MM.1S (cell line): ENCODE measurements around the gene KIAA1958.

ENCODE experiments used
- DNase-seq: peaks from one replicate; pipeline ENCODE4 v3.0.0-alpha.2; 2015
- H2AFZ ChIP-seq: fragments of 300-600 bp; sonication (generic); 2 replicates; pipeline ENCODE4 v1.6.0; 2016; ENCODE audit warnings: antibody characterized with exemption, low read length
- H3F3A ChIP-seq: fragments of 300-600 bp; sonication (generic); 2 replicates; pipeline ENCODE4 v1.6.1; 2016; ENCODE audit warnings: mild to moderate bottlenecking, antibody characterized with exemption, low read length, moderate library complexity, mixed read lengths; ENCODE audit not compliant: insufficient read depth
- H3K27ac ChIP-seq: fragments of 300-600 bp; sonication (generic); 2 replicates; pipeline ENCODE4 v1.5.1; 2016; ENCODE audit warnings: mild to moderate bottlenecking, low read length
- H3K27me3 ChIP-seq: fragments of 300-600 bp; sonication (generic); replicated peaks from 2 replicates; pipeline ENCODE4 v1.6.0; 2016; ENCODE audit warnings: low read length; ENCODE audit not compliant: insufficient read depth
- H3K36me3 ChIP-seq: fragments of 300-600 bp; sonication (generic); replicated peaks from 2 replicates; pipeline ENCODE4 v1.6.1; 2016; ENCODE audit warnings: mild to moderate bottlenecking, low read length, mixed read lengths; ENCODE audit not compliant: insufficient read depth
- H3K4me1 ChIP-seq: fragments of 300-600 bp; sonication (generic); 2 replicates; pipeline ENCODE4 v1.6.1; 2016; ENCODE audit warnings: low read length, mixed read lengths
- H3K4me2 ChIP-seq: fragments of 300-600 bp; sonication (generic); 2 replicates; pipeline ENCODE4 v1.6.0; 2016; ENCODE audit warnings: low read depth, low read length
- H3K4me3 ChIP-seq: fragments of 300-600 bp; sonication (generic); 2 replicates; pipeline ENCODE4 v1.5.1; 2016; ENCODE audit warnings: low read length, mixed read lengths
- H3K79me2 ChIP-seq: fragments of 300-600 bp; sonication (generic); 2 replicates; pipeline ENCODE4 v1.6.1; 2016; ENCODE audit warnings: mixed run types, low read length, mixed read lengths
- H3K9ac ChIP-seq: fragments of 300-600 bp; sonication (generic); 2 replicates; pipeline ENCODE4 v1.6.1; 2016; ENCODE audit warnings: low read length, mixed read lengths
- H3K9me2 ChIP-seq: fragments of 300-600 bp; sonication (generic); replicated peaks from 2 replicates; pipeline ENCODE4 v1.6.1; 2016; ENCODE audit warnings: mild to moderate bottlenecking, low read length, mixed read lengths; ENCODE audit not compliant: insufficient read depth
- H3K9me3 ChIP-seq: fragments of 300-600 bp; sonication (generic); replicated peaks from 2 replicates; pipeline ENCODE4 v1.6.1; 2016; ENCODE audit warnings: mild to moderate bottlenecking, low read length, mixed read lengths; ENCODE audit not compliant: insufficient read depth
- H4K20me1 ChIP-seq: fragments of 300-600 bp; sonication (generic); 2 replicates; pipeline ENCODE4 v1.6.1; 2016; ENCODE audit warnings: mild to moderate bottlenecking, low read length, moderate library complexity, mixed read lengths; ENCODE audit not compliant: insufficient read depth
- EZH2 ChIP-seq: fragments of 300-600 bp; sonication (generic); optimal IDR thresholded peaks from 2 replicates; pipeline ENCODE3; 2017; ENCODE audit warnings: low read depth, mild to moderate bottlenecking, antibody characterized with exemption, low read length, mixed read lengths
- EZH2phosphoT487 ChIP-seq: fragments of 300-600 bp; sonication (generic); IDR thresholded peaks from 2 replicates; pipeline ENCODE4 v1.6.1; 2018; ENCODE audit warnings: antibody characterized with exemption, low read length
- TF ChIP-seq, protein P1 (sequence below): fragments of 300-600 bp; sonication (generic); IDR thresholded peaks from 2 replicates; pipeline ENCODE4 v1.5.1; 2016; ENCODE audit warnings: antibody characterized with exemption, low read length, mixed read lengths

Gene KIAA1958

DNA sequence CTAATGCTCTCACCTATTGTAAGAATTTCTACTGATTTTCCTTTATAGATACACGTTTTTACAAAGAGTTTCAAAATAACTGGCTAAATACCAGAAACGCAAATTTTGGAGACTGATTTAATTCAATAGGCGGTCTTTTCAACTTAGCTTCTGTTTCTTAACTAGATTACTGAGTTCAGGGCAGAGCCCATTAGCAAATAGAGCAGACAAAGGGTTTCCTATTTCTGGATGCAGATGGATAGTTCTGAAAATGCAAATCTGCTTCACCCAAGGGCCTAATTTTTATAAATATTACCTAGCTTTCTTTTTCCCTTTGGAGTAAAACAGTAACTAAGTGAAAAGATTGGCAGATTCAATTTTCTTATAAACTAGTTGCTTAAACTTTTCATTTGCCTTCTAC lies 13.6 kb upstream of the KIAA1958 start:
- Histone ChIP-seq H3K79me2 (no peaks in the 10 kb centered on the region), H3F3A (no peaks in the 10 kb centered on the region), H3K36me3 (no peaks in the 10 kb centered on the region), H3K4me2 (no peak overlapping the region), H3K9me3 (no peaks in the 10 kb centered on the region), H3K27ac (no peak overlapping the region), H3K27me3 (no peaks in the 10 kb centered on the region), H3K9me2 (no peaks in the 10 kb centered on the region), H3K9ac (no peak overlapping the region), H3K4me3 (no peak overlapping the region), H4K20me1 (no peaks in the 10 kb centered on the region), H3K4me1 (no peaks in the 10 kb centered on the region), H2AFZ (no peak overlapping the region)
- no peak for DNase-seq
- TF ChIP-seq, protein P1, sequence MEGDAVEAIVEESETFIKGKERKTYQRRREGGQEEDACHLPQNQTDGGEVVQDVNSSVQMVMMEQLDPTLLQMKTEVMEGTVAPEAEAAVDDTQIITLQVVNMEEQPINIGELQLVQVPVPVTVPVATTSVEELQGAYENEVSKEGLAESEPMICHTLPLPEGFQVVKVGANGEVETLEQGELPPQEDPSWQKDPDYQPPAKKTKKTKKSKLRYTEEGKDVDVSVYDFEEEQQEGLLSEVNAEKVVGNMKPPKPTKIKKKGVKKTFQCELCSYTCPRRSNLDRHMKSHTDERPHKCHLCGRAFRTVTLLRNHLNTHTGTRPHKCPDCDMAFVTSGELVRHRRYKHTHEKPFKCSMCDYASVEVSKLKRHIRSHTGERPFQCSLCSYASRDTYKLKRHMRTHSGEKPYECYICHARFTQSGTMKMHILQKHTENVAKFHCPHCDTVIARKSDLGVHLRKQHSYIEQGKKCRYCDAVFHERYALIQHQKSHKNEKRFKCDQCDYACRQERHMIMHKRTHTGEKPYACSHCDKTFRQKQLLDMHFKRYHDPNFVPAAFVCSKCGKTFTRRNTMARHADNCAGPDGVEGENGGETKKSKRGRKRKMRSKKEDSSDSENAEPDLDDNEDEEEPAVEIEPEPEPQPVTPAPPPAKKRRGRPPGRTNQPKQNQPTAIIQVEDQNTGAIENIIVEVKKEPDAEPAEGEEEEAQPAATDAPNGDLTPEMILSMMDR: no peak
- no peak for TF ChIP-seq EZH2
- TF ChIP-seq EZH2phosphoT487: no peak

DNA sequence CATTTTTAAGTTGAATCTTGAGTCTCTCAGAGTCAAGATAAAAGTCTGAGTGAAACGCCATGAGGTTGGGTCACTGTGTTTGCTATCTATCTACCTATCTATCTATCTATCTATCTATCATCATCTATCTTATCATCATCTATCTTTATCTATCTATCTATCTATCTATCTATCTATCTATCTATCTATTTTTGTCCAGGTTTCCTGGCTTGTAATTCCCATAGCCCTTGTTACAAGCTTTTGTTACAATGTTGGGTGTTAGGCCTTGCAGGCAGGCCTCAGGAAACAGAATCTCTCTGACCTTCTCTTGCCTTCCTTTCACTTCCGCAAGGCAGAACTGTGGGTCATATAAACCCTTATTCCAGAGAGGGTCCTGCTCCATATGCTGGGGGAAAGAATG lies 12.6 kb upstream of the KIAA1958 start:
- H3K9ac ChIP-seq: no peak overlapping the region
- no peaks in the 10 kb centered on the region for H3K9me3 ChIP-seq
- no peaks in the 10 kb centered on the region for H3K36me3 ChIP-seq
- no peak overlapping the region for H3K4me2 ChIP-seq
- no peaks in the 10 kb centered on the region for H3K9me2 ChIP-seq
- H3F3A ChIP-seq: no peaks in the 10 kb centered on the region
- no peaks in the 10 kb centered on the region for H4K20me1 ChIP-seq
- no peak overlapping the region for H3K27ac ChIP-seq
- H3K4me1 ChIP-seq: no peaks in the 10 kb centered on the region
- no peak overlapping the region for H2AFZ ChIP-seq
- no peak for DNase-seq
- H3K4me3 ChIP-seq: no peak overlapping the region
- H3K79me2 ChIP-seq: no peaks in the 10 kb centered on the region
- H3K27me3 ChIP-seq: no peaks in the 10 kb centered on the region
- TF ChIP-seq EZH2phosphoT487: no peak
- no peak for TF ChIP-seq EZH2
- TF ChIP-seq, protein P1: no peak

DNA sequence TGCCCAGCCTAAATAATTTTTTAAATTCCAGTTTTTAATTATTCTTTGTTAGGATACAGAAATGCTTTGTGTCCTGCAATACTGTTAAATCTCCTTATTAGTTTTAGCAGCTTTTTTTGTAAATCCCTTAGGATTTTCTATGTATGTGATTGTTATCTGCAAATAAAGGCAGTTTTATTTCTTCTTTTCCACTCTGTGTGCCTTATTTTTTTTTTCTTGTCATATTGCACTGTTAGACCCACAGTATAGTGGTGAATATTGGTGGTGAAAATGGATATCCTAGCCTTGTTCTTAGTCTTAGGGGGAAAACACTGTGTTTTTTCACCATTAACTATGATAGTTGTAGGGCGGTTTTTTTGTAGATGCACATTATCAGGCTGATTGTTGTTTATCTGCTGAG lies 11.3 kb upstream of the KIAA1958 start:
- Histone ChIP-seq H3K79me2 (no peaks in the 10 kb centered on the region), H3K4me3 (no peak overlapping the region), H3K27ac (no peak overlapping the region), H3K27me3 (no peaks in the 10 kb centered on the region), H3K4me1 (no peaks in the 10 kb centered on the region), H3K9me2 (no peaks in the 10 kb centered on the region), H3K9ac (no peak overlapping the region), H2AFZ (no peak overlapping the region), H3K9me3 (no peaks in the 10 kb centered on the region), H3F3A (no peaks in the 10 kb centered on the region), H4K20me1 (no peaks in the 10 kb centered on the region), H3K4me2 (no peak overlapping the region), H3K36me3 (no peaks in the 10 kb centered on the region)
- DNase-seq: no peak
- TF ChIP-seq EZH2 (no peak), EZH2phosphoT487 (no peak)
- TF ChIP-seq, protein P1: no peak

DNA sequence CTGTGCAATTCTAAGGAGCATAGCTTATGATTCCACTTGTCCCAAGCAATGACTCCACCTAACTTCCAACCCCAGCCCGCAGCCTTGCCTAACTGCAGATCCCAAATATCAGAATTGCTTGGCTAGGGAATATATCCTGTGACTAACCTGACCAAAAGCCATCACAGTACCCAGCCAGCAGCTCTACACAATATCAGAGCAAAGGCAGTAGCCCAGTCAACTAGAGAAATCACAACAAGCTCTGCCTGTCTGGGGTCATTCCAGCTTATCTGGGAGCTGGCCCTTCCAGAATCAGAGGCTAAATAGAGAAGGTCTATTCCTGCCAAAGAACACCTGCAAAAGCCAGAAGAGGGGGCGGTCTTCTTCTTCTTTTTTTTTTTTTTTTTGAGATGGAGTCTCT lies 9.3 kb upstream of the KIAA1958 start:
- DNase-seq: no peak
- Histone ChIP-seq H4K20me1 (no peaks in the 10 kb centered on the region), H2AFZ (no peak overlapping the region), H3K79me2 (no peaks in the 10 kb centered on the region), H3K27ac (no peak overlapping the region), H3K4me1 (no peaks in the 10 kb centered on the region), H3K9me2 (no peaks in the 10 kb centered on the region), H3K9me3 (no peaks in the 10 kb centered on the region), H3K4me2 (no peak overlapping the region), H3K4me3 (no peak overlapping the region), H3F3A (no peaks in the 10 kb centered on the region), H3K9ac (no peak overlapping the region), H3K27me3 (no peaks in the 10 kb centered on the region), H3K36me3 (no peaks in the 10 kb centered on the region)
- no peak for TF ChIP-seq EZH2phosphoT487
- TF ChIP-seq, protein P1: no peak
- no peak for TF ChIP-seq EZH2
